H1 (cell line): Measurements from ENCODE around the gene SMIM31. TPM values are rescaled to one million over a fixed set of nuclear protein-coding genes. Genes with fewer than 3 reads are reported as not detected.

ENCODE experiments used
- CTCF ChIA-PET: fragments of 300-600 bp; sonication (Branson Sonifier 250); formaldehyde crosslinking; loops from one replicate; lab custom pipeline; 2021; ENCODE audit not compliant: partially characterized antibody; lab: Charles Lee
- POLR2A ChIA-PET: fragments of 300-600 bp; sonication (Branson Sonifier 250); formaldehyde crosslinking; loops from one replicate; lab custom pipeline; 2021; ENCODE audit warnings: inconsistent platforms; ENCODE audit not compliant: partially characterized antibody; lab: Charles Lee
- DNase-seq, 2 experiments: peaks; one replicate each; pipeline versions ENCODE4 v3.0.0 to v3.0.0-alpha.2; 2010 to 2022; ENCODE audit warnings: low spot score in 2 of 2, low read depth in 1 of 2, mixed read lengths in 1 of 2
- FAIRE-seq: peaks from 2 replicates; lab custom pipeline; 2011; peaks lifted over from hg19 to GRCh38; lab: Jason Lieb, UNC
- H2AFZ ChIP-seq: 2 replicates; pipeline ENCODE4 v1.8.1; 2012; ENCODE audit warnings: low read length, inconsistent platforms
- H2AK5ac ChIP-seq: 2 replicates; pipeline ENCODE4 v1.6.1; 2013; ENCODE audit warnings: low read depth, low read length
- H2BK120ac ChIP-seq: replicated peaks from 2 replicates; pipeline ENCODE3; 2013; ENCODE audit warnings: low read depth, low read length, inconsistent platforms
- H2BK12ac ChIP-seq: 2 replicates; pipeline ENCODE4 v1.6.1; 2013; ENCODE audit warnings: low read depth, low read length
- H2BK15ac ChIP-seq: 2 replicates; pipeline ENCODE4 v1.6.1; 2013; ENCODE audit warnings: low read length
- H2BK20ac ChIP-seq: 2 replicates; pipeline ENCODE4 v1.6.1; 2013; ENCODE audit warnings: low read length
- H2BK5ac ChIP-seq: 2 replicates; pipeline ENCODE4 v1.6.1; 2013; ENCODE audit warnings: low read depth, low read length
- H3K14ac ChIP-seq: 2 replicates; pipeline ENCODE4 v1.6.1; 2013; ENCODE audit warnings: inconsistent platforms; ENCODE audit not compliant: insufficient read length
- H3K18ac ChIP-seq: 2 replicates; pipeline ENCODE4 v1.6.1; 2013; ENCODE audit warnings: low read length; ENCODE audit errors: extremely low read depth
- H3K23ac ChIP-seq: 2 replicates; pipeline ENCODE4 v1.6.1; 2013; ENCODE audit warnings: inconsistent platforms; ENCODE audit not compliant: insufficient read length
- H3K23me2 ChIP-seq: 2 replicates; pipeline ENCODE4 v1.6.1; 2013; ENCODE audit warnings: low read depth, low read length
- H3K27ac ChIP-seq: 2 replicates; pipeline ENCODE4 v1.6.1; 2011; ENCODE audit warnings: low read depth, low read length, inconsistent platforms
- H3K27me3 ChIP-seq, 4 experiments: replicated peaks in 1 of 4; 1 replicate in 1 of 4; 2 replicates in 3 of 4; pipeline versions ENCODE4 v1.6.1 to v1.8.1; 2011 to 2013; ENCODE audit warnings: low read length in 3 of 4, mild to moderate bottlenecking in 3 of 4, inconsistent platforms in 2 of 4, mixed read lengths in 2 of 4, moderate library complexity in 1 of 4; ENCODE audit not compliant: control insufficient read depth in 3 of 4, insufficient read depth in 3 of 4; ENCODE audit errors: extremely low read depth in 1 of 4
- H3K36me3 ChIP-seq, 4 experiments: 2 replicates each; pipeline versions ENCODE4 v1.6.1 to v1.8.1; 2011 to 2013; ENCODE audit warnings: mild to moderate bottlenecking in 4 of 4, low read length in 3 of 4, moderate library complexity in 2 of 4, control low read depth in 1 of 4, inconsistent platforms in 1 of 4; ENCODE audit not compliant: insufficient read depth in 4 of 4, control insufficient read depth in 2 of 4
- H3K4ac ChIP-seq: replicated peaks from 2 replicates; pipeline ENCODE3; 2013; ENCODE audit warnings: low read length, low read depth, mixed read lengths, inconsistent platforms; ENCODE audit not compliant: insufficient read length
- H3K4me1 ChIP-seq, 4 experiments: replicated peaks in 1 of 4; 1 replicate in 1 of 4; 2 replicates in 3 of 4; pipeline versions ENCODE4 v1.6.1 to v1.8.1; 2011 to 2013; ENCODE audit warnings: low read length in 3 of 4, inconsistent platforms in 2 of 4, mixed read lengths in 1 of 4; ENCODE audit not compliant: insufficient read depth in 4 of 4, control insufficient read depth in 3 of 4
- H3K4me2 ChIP-seq, 2 experiments: 2 replicates each; pipeline versions ENCODE4 v1.6.1 to v1.8.1; 2011 to 2013; ENCODE audit warnings: low read depth in 2 of 2, low read length in 2 of 2, control low read depth in 1 of 2, inconsistent platforms in 1 of 2, mild to moderate bottlenecking in 1 of 2; ENCODE audit not compliant: insufficient read depth in 1 of 2
- H3K4me3 ChIP-seq, 4 experiments: fragments of 200-600, 300-600 bp in 1 of 4; sonication (generic), shearing (Covaris generic), sonication (Bioruptor Twin) in 1 of 4; 2 replicates each; pipeline versions ENCODE4 v1.5.1 to v1.8.1; 2011 to 2016; ENCODE audit warnings: low read length in 4 of 4, low read depth in 3 of 4, control low read depth in 2 of 4, inconsistent platforms in 2 of 4, mild to moderate bottlenecking in 2 of 4, mixed read lengths in 1 of 4, moderate library complexity in 1 of 4; ENCODE audit not compliant: insufficient read depth in 2 of 4; ENCODE audit errors: extremely low read depth in 1 of 4
- H3K56ac ChIP-seq: replicated peaks from 2 replicates; pipeline ENCODE3; 2013; ENCODE audit warnings: low read depth, mild to moderate bottlenecking, mixed read lengths, low read length, inconsistent platforms; ENCODE audit not compliant: insufficient read length
- H3K79me1 ChIP-seq: 2 replicates; pipeline ENCODE4 v1.6.1; 2013; ENCODE audit warnings: low read depth, low read length, control low read depth
- H3K79me2 ChIP-seq, 2 experiments: 2 replicates each; pipeline versions ENCODE4 v1.6.1 to v1.8.1; 2012 to 2013; ENCODE audit warnings: low read length in 2 of 2, mild to moderate bottlenecking in 2 of 2, inconsistent platforms in 1 of 2; ENCODE audit not compliant: insufficient read depth in 2 of 2, control insufficient read depth in 1 of 2
- H3K9ac ChIP-seq, 4 experiments: replicated peaks in 1 of 4; 1 replicate in 1 of 4; 2 replicates in 3 of 4; pipeline versions ENCODE4 v1.6.1 to v1.8.1; 2011 to 2013; ENCODE audit warnings: low read depth in 3 of 4, low read length in 3 of 4, control low read depth in 2 of 4, mild to moderate bottlenecking in 2 of 4, moderate library complexity in 2 of 4, inconsistent platforms in 1 of 4; ENCODE audit errors: extremely low read depth in 1 of 4
- H3K9me3 ChIP-seq, 2 experiments: 2 replicates each; pipeline versions ENCODE4 v1.6.1 to v1.8.1; 2012 to 2013; ENCODE audit warnings: mild to moderate bottlenecking in 2 of 2, moderate library complexity in 2 of 2, control low read depth in 1 of 2, inconsistent platforms in 1 of 2, low read depth in 1 of 2, low read length in 1 of 2, mixed read lengths in 1 of 2; ENCODE audit not compliant: insufficient read depth in 2 of 2
- H4K20me1 ChIP-seq, 2 experiments: replicated peaks in 1 of 2; 2 replicates each; pipeline versions ENCODE3 to v1.8.1; 2011 to 2013; ENCODE audit warnings: inconsistent platforms in 2 of 2, low read length in 2 of 2, mild to moderate bottlenecking in 1 of 2; ENCODE audit not compliant: insufficient read depth in 2 of 2, control insufficient read depth in 1 of 2
- H4K5ac ChIP-seq: 2 replicates; pipeline ENCODE4 v1.6.1; 2013; ENCODE audit warnings: low read length, low read depth, mixed read lengths, inconsistent platforms; ENCODE audit not compliant: insufficient read length
- H4K8ac ChIP-seq: 2 replicates; pipeline ENCODE4 v1.8.0; 2013; ENCODE audit warnings: mild to moderate bottlenecking, moderate library complexity, low read length, inconsistent platforms; ENCODE audit not compliant: insufficient read depth; ENCODE audit errors: extremely low read depth
- H4K91ac ChIP-seq: replicated peaks from 2 replicates; pipeline ENCODE3; 2013; ENCODE audit warnings: low read length, mixed read lengths, inconsistent platforms; ENCODE audit not compliant: insufficient read length
- ASH2L ChIP-seq: fragments of 200-600, 300-600 bp; sonication (generic); IDR thresholded peaks from one replicate; pipeline ENCODE4 v1.7.1; 2017; ENCODE audit warnings: low read length
- KDM4A ChIP-seq: IDR thresholded peaks from one replicate; pipeline ENCODE4 v1.7.1; 2012; ENCODE audit warnings: low read depth, mild to moderate bottlenecking, moderate library complexity, low read length, inconsistent platforms; ENCODE audit not compliant: severe bottlenecking
- POLR2AphosphoS5 ChIP-seq: IDR thresholded peaks from 2 replicates; pipeline ENCODE4 v1.6.1; 2011; ENCODE audit warnings: low read depth, low read length
- RAD21 ChIP-seq, 2 experiments: IDR thresholded peaks in 1 of 2; conservative IDR thresholded peaks in 1 of 2; 2 replicates each; pipeline ENCODE4 v1.6.1; 2011; ENCODE audit warnings: low read depth in 2 of 2, low read length in 2 of 2, improper control_type of control experiment in 1 of 2, inconsistent platforms in 1 of 2, mild to moderate bottlenecking in 1 of 2, moderate library complexity in 1 of 2
- whole genome bisulfite sequencing, 2 experiments: shearing (Covaris generic) in 1 of 2; methylation state at CpG; one replicate each; pipeline versions ENCODE4 v1.1.6 to v1.1.7; 2013 to 2015; ENCODE audit warnings: low lambda C conversion rate in 2 of 2, mixed read lengths in 2 of 2, inconsistent platforms in 1 of 2, low coverage in 1 of 2, missing lambda C conversion rate in 1 of 2; ENCODE audit not compliant: insufficient replicate concordance in 2 of 2, insufficient coverage in 1 of 2, insufficient read length in 1 of 2; ENCODE audit errors: extremely low coverage in 1 of 2, missing lambda C conversion rate in 1 of 2; 5-methylcytosine and 5-hydroxymethylcytosine counted together
- polyA plus RNA-seq, 7 experiments: library from polyadenylated mRNA; depleted of rRNA in 3 of 7; stranded (reverse) in 5 of 7; unstranded in 2 of 7; fragments of >200 nt in 5 of 7; fragments of 200-250 nt in 2 of 7; gene quantifications; 1 replicate in 5 of 7; 2 replicates in 1 of 7; 4 replicates in 1 of 7; pipeline versions ENCODE4 v1.2.1 to v1.2.3, GENCODE V29; 2011 to 2013; ENCODE audit warnings: missing spikeins in 2 of 7, mixed read lengths in 2 of 7
- total RNA-seq: library from RNA; stranded (reverse); fragmentation: NEBNext Ultra II Directional; extraction: Animal tissue kit (Norgen Biotek cat#: 25700); gene quantifications from 2 replicates; pipeline ENCODE4 v1.2.1, GENCODE V29; 2021
- TF ChIP-seq, protein P1 (sequence below), 3 experiments: IDR thresholded peaks; 1 replicate in 2 of 3; 2 replicates in 1 of 3; pipeline versions ENCODE4 v1.5.1 to v1.6.1; 2011; ENCODE audit warnings: low read length in 3 of 3, mild to moderate bottlenecking in 3 of 3, inconsistent platforms in 2 of 3, low read depth in 1 of 3, moderate library complexity in 1 of 3; ENCODE audit not compliant: insufficient read depth in 1 of 3; ENCODE audit errors: control extremely low read depth in 1 of 3

SMIM31 gene
- total and polyA plus RNA-seq, 2 of the 8 experiments (the other 6 are each of a cell fraction or from before 2014, with no cell fraction given), result not detected

DNA sequence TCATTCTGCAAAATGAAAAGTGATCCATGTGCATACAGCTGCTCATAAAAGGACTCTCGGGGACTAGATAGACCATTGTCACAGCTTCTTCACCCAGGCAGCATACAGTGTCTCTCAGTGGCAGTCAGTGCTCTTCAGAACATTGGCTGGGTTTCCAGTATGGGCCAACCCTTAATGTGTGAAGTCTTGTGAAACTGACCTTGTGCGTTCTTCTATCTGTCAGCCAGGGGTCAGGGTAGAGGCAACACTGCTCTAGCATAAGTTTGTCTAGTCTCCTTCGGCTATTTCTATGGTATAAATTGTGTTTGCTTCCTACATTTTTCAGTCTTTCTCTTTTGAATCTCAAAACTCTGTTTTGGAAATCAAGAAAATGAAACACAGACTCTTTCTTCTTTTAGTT is 37.0 kb upstream of the SMIM31 start:
- H4K20me1 ChIP-seq, result no peaks in the 10 kb centered on the region
- H4K5ac ChIP-seq, result no peak overlapping the region
- H3K9ac ChIP-seq, result no peak overlapping the region
- CTCF ChIA-PET, result interaction anchor here (0.8 to 12.3 kb wide), 11 partner anchors 12 to 488 kb away, joined by 3 to 161 read pairs (median 3); no protein-coding TSS in a partner anchor
- no peaks in the 10 kb centered on the region for H3K79me1 ChIP-seq
- no peak overlapping the region for H3K4ac ChIP-seq
- no peaks in the 10 kb centered on the region for H3K36me3 ChIP-seq
- H3K9me3 ChIP-seq, result no peaks in the 10 kb centered on the region
- no peak overlapping the region for H3K27ac ChIP-seq
- TF ChIP-seq POLR2AphosphoS5 (no peak), RAD21 (IDR thresholded peaks at IDR 0.05 in 1 of 2, conservative IDR thresholded peaks at IDR 0.05 in 1 of 2; ENCODE audit: low read depth in 2 of 2, low read length in 2 of 2) (peak; percentile 48 to 52), ASH2L (no peak), KDM4A (no peak)
- TF ChIP-seq, protein P1, sequence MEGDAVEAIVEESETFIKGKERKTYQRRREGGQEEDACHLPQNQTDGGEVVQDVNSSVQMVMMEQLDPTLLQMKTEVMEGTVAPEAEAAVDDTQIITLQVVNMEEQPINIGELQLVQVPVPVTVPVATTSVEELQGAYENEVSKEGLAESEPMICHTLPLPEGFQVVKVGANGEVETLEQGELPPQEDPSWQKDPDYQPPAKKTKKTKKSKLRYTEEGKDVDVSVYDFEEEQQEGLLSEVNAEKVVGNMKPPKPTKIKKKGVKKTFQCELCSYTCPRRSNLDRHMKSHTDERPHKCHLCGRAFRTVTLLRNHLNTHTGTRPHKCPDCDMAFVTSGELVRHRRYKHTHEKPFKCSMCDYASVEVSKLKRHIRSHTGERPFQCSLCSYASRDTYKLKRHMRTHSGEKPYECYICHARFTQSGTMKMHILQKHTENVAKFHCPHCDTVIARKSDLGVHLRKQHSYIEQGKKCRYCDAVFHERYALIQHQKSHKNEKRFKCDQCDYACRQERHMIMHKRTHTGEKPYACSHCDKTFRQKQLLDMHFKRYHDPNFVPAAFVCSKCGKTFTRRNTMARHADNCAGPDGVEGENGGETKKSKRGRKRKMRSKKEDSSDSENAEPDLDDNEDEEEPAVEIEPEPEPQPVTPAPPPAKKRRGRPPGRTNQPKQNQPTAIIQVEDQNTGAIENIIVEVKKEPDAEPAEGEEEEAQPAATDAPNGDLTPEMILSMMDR (IDR thresholded peaks at IDR 0.05; ENCODE audit: control extremely low read depth in 1 of 3, insufficient read depth in 1 of 3, low read depth in 1 of 3, low read length in 3 of 3), result peak; percentile 20 to 78 (median 54)
- TF ChIP-seq, all 59 proteins: peak for 2
- no peak overlapping the region for H2BK5ac ChIP-seq
- no peaks in the 10 kb centered on the region for H3K79me2 ChIP-seq
- H2BK20ac ChIP-seq, result no peak overlapping the region
- 83% methylated on average over 3 of the region's 3 CpGs; no CpG with 5 or more reads in 1 of the 2 experiments for WGBS, 2 experiments
- no peak overlapping the region for H2AFZ ChIP-seq
- H3K14ac ChIP-seq, result no peak overlapping the region
- no peak overlapping the region for H2BK120ac ChIP-seq
- H3K4me1 ChIP-seq, result no peaks in the 10 kb centered on the region
- no peak overlapping the region for H3K56ac ChIP-seq
- no peak overlapping the region for H3K23ac ChIP-seq
- H3K4me2 ChIP-seq, result no peak overlapping the region
- no peak overlapping the region for H3K18ac ChIP-seq
- no peaks in the 10 kb centered on the region for H3K23me2 ChIP-seq
- H4K91ac ChIP-seq, result no peak overlapping the region
- H2AK5ac ChIP-seq, result no peak overlapping the region
- H3K4me3 ChIP-seq, result no peak overlapping the region
- POLR2A ChIA-PET, result no interaction called here
- no peak overlapping the region for H2BK15ac ChIP-seq
- no peak for FAIRE-seq
- H2BK12ac ChIP-seq, result no peak overlapping the region
- H4K8ac ChIP-seq, result no peak overlapping the region
- no peaks in the 10 kb centered on the region for H3K27me3 ChIP-seq
- DNase-seq, result no peak
